Osteoblast (primary cell): ENCODE results near the gene DYNLT2B. TPM values are rescaled to one million over a fixed set of nuclear protein-coding genes. Genes with fewer than 3 reads are reported as not detected.

Source experiments
- DNase-seq: peaks from one replicate; pipeline ENCODE4 v3.0.0; 2011; ENCODE audit warnings: low spot score, mixed read lengths; ENCODE audit not compliant: insufficient read length; ENCODE audit errors: missing footprints
- H2AFZ ChIP-seq: 2 replicates; pipeline ENCODE4 v1.6.0; 2011; ENCODE audit warnings: mild to moderate bottlenecking, low read length
- H3K27ac ChIP-seq: 2 replicates; pipeline ENCODE4 v1.5.1; 2011; ENCODE audit warnings: mild to moderate bottlenecking, low read depth, low read length, moderate library complexity
- H3K27me3 ChIP-seq: 2 replicates; pipeline ENCODE4 v1.6.0; 2012; ENCODE audit warnings: mild to moderate bottlenecking, control low read depth, inconsistent platforms, low read length, moderate library complexity; ENCODE audit not compliant: insufficient read depth
- H3K36me3 ChIP-seq: 2 replicates; pipeline ENCODE4 v1.5.1; 2011; ENCODE audit warnings: mild to moderate bottlenecking, low read length, control low read depth, moderate library complexity; ENCODE audit not compliant: insufficient read depth
- H3K4me1 ChIP-seq: 2 replicates; pipeline ENCODE4 v1.5.1; 2011; ENCODE audit warnings: mild to moderate bottlenecking, low read length, control low read depth, moderate library complexity; ENCODE audit not compliant: insufficient read depth
- H3K4me2 ChIP-seq: 2 replicates; pipeline ENCODE4 v1.6.0; 2011; ENCODE audit warnings: mild to moderate bottlenecking, low read length; ENCODE audit not compliant: insufficient read depth
- H3K4me3 ChIP-seq: fragments of 200-600 bp; sonication (generic); 3 replicates; pipeline ENCODE4 v1.5.1; 2012; ENCODE audit warnings: mild to moderate bottlenecking, low read length, inconsistent platforms; ENCODE audit not compliant: insufficient read depth
- H3K79me2 ChIP-seq: 2 replicates; pipeline ENCODE4 v1.6.0; 2012; ENCODE audit warnings: mild to moderate bottlenecking, low read length, control low read depth, inconsistent platforms; ENCODE audit not compliant: insufficient read depth
- H3K9me3 ChIP-seq: 2 replicates; pipeline ENCODE4 v1.5.1; 2011; ENCODE audit warnings: low read depth, low read length, control low read depth
- H4K20me1 ChIP-seq: 2 replicates; pipeline ENCODE4 v1.6.0; 2012; ENCODE audit warnings: mild to moderate bottlenecking, low read length, control low read depth; ENCODE audit not compliant: insufficient read depth
- CTCF ChIP-seq: IDR thresholded peaks from 2 replicates; pipeline ENCODE4 v1.5.1; 2011; ENCODE audit warnings: mild to moderate bottlenecking, low read depth, low read length, moderate library complexity; ENCODE audit errors: extremely low read depth
- total RNA-seq: library from RNA; depleted of rRNA; stranded (reverse); fragments of >200 nt; gene quantifications from 2 replicates; pipeline ENCODE4 v1.2.3, GENCODE V29; 2012

The DYNLT2B gene
- total RNA-seq, 1 donor, result 10.5 TPM

- Histone ChIP-seq H3K79me2 (no peaks in the 10 kb centered on the region), H2AFZ (peak overlapping the region; percentile 82), H3K27me3 (no peaks in the 10 kb centered on the region), H4K20me1 (no peaks in the 10 kb centered on the region), H3K36me3 (no peaks in the 10 kb centered on the region), H3K4me2 (peak overlapping the region; percentile 58), H3K4me1 (peaks cover 5% of the 10 kb centered on the region), H3K4me3 (peak overlapping the region; percentile 35), H3K9me3 (no peaks in the 10 kb centered on the region), H3K27ac (no peak overlapping the region)
- TF ChIP-seq CTCF, result no peak
- DNase-seq, result no peak
These were observed 9.4 kb upstream of the DYNLT2B start for GRCh38 chr3:196327405-196327804.

GRCh38 chr3:196326936-196327335 lies 8.9 kb upstream of the DYNLT2B start:
- no peak for TF ChIP-seq CTCF
- Histone ChIP-seq H3K9me3 (no peaks in the 10 kb centered on the region), H3K36me3 (no peaks in the 10 kb centered on the region), H3K4me2 (peak overlapping the region; percentile 58), H2AFZ (peak overlapping the region; percentile 82), H3K4me3 (no peak overlapping the region), H3K4me1 (peaks cover 5% of the 10 kb centered on the region), H3K27me3 (no peaks in the 10 kb centered on the region), H3K79me2 (no peaks in the 10 kb centered on the region), H3K27ac (no peak overlapping the region), H4K20me1 (no peaks in the 10 kb centered on the region)
- DNase-seq, result no peak

GRCh38 chr3:196323691-196324090 lies 5.7 kb upstream of the DYNLT2B start:
- Histone ChIP-seq H3K4me2 (no peak overlapping the region), H3K36me3 (no peaks in the 10 kb centered on the region), H3K79me2 (no peaks in the 10 kb centered on the region), H3K27me3 (no peaks in the 10 kb centered on the region), H3K4me1 (peaks cover 5% of the 10 kb centered on the region), H4K20me1 (no peaks in the 10 kb centered on the region), H3K27ac (no peak overlapping the region), H3K4me3 (no peak overlapping the region), H2AFZ (no peak overlapping the region), H3K9me3 (no peaks in the 10 kb centered on the region)
- no peak for DNase-seq
- no peak for TF ChIP-seq CTCF

- no peak overlapping the region for H3K27ac ChIP-seq
- no peaks in the 10 kb centered on the region for H4K20me1 ChIP-seq
- no peaks in the 10 kb centered on the region for H3K79me2 ChIP-seq
- no peaks in the 10 kb centered on the region for H3K36me3 ChIP-seq
- no peaks in the 10 kb centered on the region for H3K9me3 ChIP-seq
- no peaks in the 10 kb centered on the region for H3K27me3 ChIP-seq
- no peak overlapping the region for H3K4me3 ChIP-seq
- peaks cover 5% of the 10 kb centered on the region for H3K4me1 ChIP-seq
- no peak for TF ChIP-seq CTCF
- no peak for DNase-seq
- H2AFZ ChIP-seq, result no peak overlapping the region
- no peak overlapping the region for H3K4me2 ChIP-seq
These were observed 5.0 kb upstream of the DYNLT2B start for GRCh38 chr3:196323016-196323415.
